ENCODE measurements around the gene ZPLD1. TPM values are rescaled to one million over a fixed set of nuclear protein-coding genes. Genes with fewer than 3 reads are reported as not detected.

ZPLD1 gene
- total RNA-seq (not detected), polyA plus RNA-seq (under 1 TPM in 1 of 2 donors, not detected in 1; 0.05 TPM)
- long read RNA-seq, donor 1 = 0 reads
- long read RNA-seq, donor 2 = 0 reads
- long read RNA-seq, donor 3 = 0 reads
- long read RNA-seq, donor 4 = 0 reads
- long read RNA-seq, donor 5 = 0 reads

- TF ChIP-seq CTCF (IDR thresholded peaks at IDR 0.05; ENCODE audit: control extremely low read depth, extremely low read depth) = no peak
- no peak within 1 kb of the TSS for H3K4me3 ChIP-seq
- no peak for ATAC-seq (ENCODE audit: insufficient read depth, low FRiP score)
These were observed at the start of gene ZPLD1 for GRCh38 chr3:102434715-102435114. Gene ZPLD1 (plus strand): TSS chr3:102435015. CDS start chr3:102438488, 3,473 bp downstream.

GRCh38 chr3:102390171-102390864 is 44.5 kb upstream of the ZPLD1 start:
- H3K4me3 ChIP-seq = no peak overlapping the region
- no peak overlapping the region for H3K27ac ChIP-seq (ENCODE audit: low read depth in 1 of 2, low read length in 1 of 2)
- 71 to 80% methylated on average over 7 of the region's 7 CpGs for WGBS, 2 donors
- ATAC-seq (ENCODE audit: insufficient read depth, low FRiP score) (no peak), DNase-seq (no peak)
- H3K4me1 ChIP-seq (ENCODE audit: control insufficient read depth in 5 of 5, insufficient read depth in 5 of 5, low read length in 5 of 5) = no peaks in the 10 kb centered on the region
- no peaks in the 10 kb centered on the region for H3K36me3 ChIP-seq (ENCODE audit: control insufficient read depth in 4 of 4, insufficient read depth in 4 of 4, low read length in 4 of 4)
- no peak for TF ChIP-seq CTCF (IDR thresholded peaks at IDR 0.05; ENCODE audit: control extremely low read depth, extremely low read depth)
- H3K9me3 ChIP-seq (ENCODE audit: control insufficient read depth in 4 of 4, insufficient read depth in 3 of 4, low read length in 3 of 4) = no peaks in the 10 kb centered on the region
- H3K27me3 ChIP-seq (ENCODE audit: control insufficient read depth in 3 of 3, insufficient read depth in 3 of 3, low read length in 2 of 3) = no peaks in the 10 kb centered on the region
- H3K9ac ChIP-seq (ENCODE audit: insufficient read depth in 1 of 2, low read length in 2 of 2) = no peak overlapping the region

More at GRCh38 chr3:102434715-102435114, at the start of gene ZPLD1:
- Histone ChIP-seq H3K27ac (ENCODE audit: low read depth in 1 of 2, low read length in 1 of 2) (no peak within 1 kb of the TSS), H3K4me1 (ENCODE audit: control insufficient read depth in 5 of 5, insufficient read depth in 5 of 5, low read length in 5 of 5) (no peaks in the 10 kb centered on the region), H3K9ac (ENCODE audit: insufficient read depth in 1 of 2, low read length in 2 of 2) (no peak within 1 kb of the TSS), H3K36me3 (ENCODE audit: control insufficient read depth in 4 of 4, insufficient read depth in 4 of 4, low read length in 4 of 4) (no peaks in the 10 kb centered on the region), H3K27me3 (ENCODE audit: control insufficient read depth in 3 of 3, insufficient read depth in 3 of 3, low read length in 2 of 3) (no peaks in the 10 kb centered on the region), H3K9me3 (ENCODE audit: control insufficient read depth in 4 of 4, insufficient read depth in 3 of 4, low read length in 3 of 4) (no peaks in the 10 kb centered on the region)
- DNase-seq = no peak

- H3K9ac ChIP-seq (ENCODE audit: insufficient read depth in 1 of 2, low read length in 2 of 2) = no peak overlapping the region
- H3K4me1 ChIP-seq (ENCODE audit: control insufficient read depth in 5 of 5, insufficient read depth in 5 of 5, low read length in 5 of 5) = no peaks in the 10 kb centered on the region
- 83 to 85% methylated on average over 1 of the region's 1 CpG for WGBS, 2 donors
- no peaks in the 10 kb centered on the region for H3K36me3 ChIP-seq (ENCODE audit: control insufficient read depth in 4 of 4, insufficient read depth in 4 of 4, low read length in 4 of 4)
- H3K27ac ChIP-seq (ENCODE audit: low read depth in 1 of 2, low read length in 1 of 2) = no peak overlapping the region
- no peak for ATAC-seq (ENCODE audit: insufficient read depth, low FRiP score)
- no peak for DNase-seq
- no peak overlapping the region for H3K4me3 ChIP-seq
- TF ChIP-seq CTCF (IDR thresholded peaks at IDR 0.05; ENCODE audit: control extremely low read depth, extremely low read depth) = no peak
- no peaks in the 10 kb centered on the region for H3K9me3 ChIP-seq (ENCODE audit: control insufficient read depth in 4 of 4, insufficient read depth in 3 of 4, low read length in 3 of 4)
- no peaks in the 10 kb centered on the region for H3K27me3 ChIP-seq (ENCODE audit: control insufficient read depth in 3 of 3, insufficient read depth in 3 of 3, low read length in 2 of 3)
These were observed 43.9 kb upstream of the ZPLD1 start for GRCh38 chr3:102390916-102391315.
